Kidney capillary endothelial cell (primary cell): ENCODE data around the gene OAS1.
"Not testable (repeated sequence)": the region's sequence is repeated elsewhere in the genome, so short reads cannot be mapped to it uniquely, and the experiment has no call there.

Experiments used
- DNase-seq: peaks from one replicate; pipeline ENCODE4 v3.0.0-alpha.2; 2018; ENCODE audit warnings: low spot score

The OAS1 gene

GRCh38 chr12:112937741-112938719 is 31.3 kb downstream of the OAS1 start, which contains the start of gene OAS3:
Gene OAS3 (plus strand): TSS chr12:112938474. CDS start chr12:112938531, 57 bp downstream.
- DNase-seq = peak; percentile 17

- no peak for DNase-seq
Measured at GRCh38 chr12:112938751-112939150, 32.0 kb downstream of the OAS1 start.

GRCh38 chr12:112939761-112940381 is 33.1 kb downstream of the OAS1 start:
- DNase-seq = no peak

GRCh38 chr12:112941528-112942335 is 35.0 kb downstream of the OAS1 start:
- DNase-seq = no peak

- no peak for DNase-seq
Measured at GRCh38 chr12:112942572-112942971, 35.8 kb downstream of the OAS1 start.

- no peak for DNase-seq
Measured at GRCh38 chr12:112944024-112944690, 37.4 kb downstream of the OAS1 start.

GRCh38 chr12:112945515-112945914 is 38.8 kb downstream of the OAS1 start:
- DNase-seq = no peak

- DNase-seq = no peak
Measured at GRCh38 chr12:112946236-112947000, 39.7 kb downstream of the OAS1 start.

GRCh38 chr12:112947314-112947713 is 40.6 kb downstream of the OAS1 start:
- no peak for DNase-seq

- DNase-seq = no peak
Measured at GRCh38 chr12:112947761-112948160, 41.0 kb downstream of the OAS1 start.

- no peak for DNase-seq
Measured at GRCh38 chr12:112948806-112949205, 42.0 kb downstream of the OAS1 start.

- no peak for DNase-seq
Measured at GRCh38 chr12:112950701-112951100, 43.9 kb downstream of the OAS1 start.

GRCh38 chr12:112957125-112957524 is 50.4 kb downstream of the OAS1 start:
- not testable (repeated sequence) for DNase-seq

GRCh38 chr12:112961074-112961473 is 54.3 kb downstream of the OAS1 start:
- DNase-seq = no peak

GRCh38 chr12:112961536-112961935 is 54.8 kb downstream of the OAS1 start:
- no peak for DNase-seq

- no peak for DNase-seq
Measured at GRCh38 chr12:112962561-112962960, 55.8 kb downstream of the OAS1 start.

GRCh38 chr12:112963227-112963861 is 56.6 kb downstream of the OAS1 start:
- DNase-seq = no peak

- DNase-seq = no peak
Measured at GRCh38 chr12:112964067-112964670, 57.4 kb downstream of the OAS1 start.

GRCh38 chr12:112964915-112965314 is 58.2 kb downstream of the OAS1 start:
- no peak for DNase-seq

- DNase-seq = no peak
Measured at GRCh38 chr12:112965643-112966042, 58.9 kb downstream of the OAS1 start.
